HG03558 (cell line): ENCODE results near the gene PLXDC2.

Experiments used
- ATAC-seq: cut with Tn5 transposase; IDR thresholded peaks from one replicate; pipeline ENCODE4 v1.9.1; 2021; ENCODE audit warnings: moderate number of reproducible peaks; ENCODE audit not compliant: unreplicated experiment; ENCODE audit errors: extremely low read depth

PLXDC2 gene

GRCh38 chr10:20298417-20298816, 482.2 kb downstream of the PLXDC2 start:
- ATAC-seq, result no peak

GRCh38 chr10:20299034-20299736, 483.0 kb downstream of the PLXDC2 start:
- ATAC-seq, result no peak

DNA sequence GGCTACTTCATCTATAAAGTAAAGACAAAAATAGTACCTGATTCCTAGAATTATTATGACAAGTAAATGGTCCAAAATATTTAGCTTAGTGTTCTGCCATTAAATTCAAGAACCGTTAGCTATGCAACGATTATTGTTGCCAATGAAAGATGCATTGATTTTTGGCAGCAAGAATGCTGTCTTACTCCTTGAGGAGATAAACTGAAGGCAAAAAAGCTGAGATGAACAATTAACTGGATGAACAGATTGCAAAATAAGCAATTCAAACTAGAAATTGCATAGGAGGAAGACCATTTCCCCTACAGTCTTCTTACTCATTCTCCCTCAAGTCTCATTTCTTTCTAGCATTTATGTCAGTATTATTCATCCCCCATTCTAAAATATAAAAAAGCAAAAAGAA, 484.5 kb downstream of the PLXDC2 start:
- no peak for ATAC-seq

DNA sequence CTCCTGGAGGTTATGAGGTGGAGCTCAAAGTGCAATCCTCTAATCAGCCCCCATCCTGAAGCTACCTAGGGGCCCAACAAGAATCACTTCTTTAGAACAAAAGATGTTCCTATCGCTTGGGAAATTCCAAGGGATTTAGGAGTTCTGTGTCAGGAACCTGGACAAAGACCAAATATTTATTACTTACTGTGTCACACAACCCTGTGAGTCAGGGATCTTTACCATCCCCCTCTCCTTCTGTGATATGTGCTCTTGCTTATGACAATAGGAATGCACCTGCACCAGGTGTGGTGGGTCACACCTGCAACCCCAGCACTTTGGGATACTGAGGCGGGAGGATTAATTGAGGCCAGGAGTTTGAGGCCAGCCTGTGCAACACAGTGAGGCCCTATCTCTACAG, 485.8 kb downstream of the PLXDC2 start:
- no peak for ATAC-seq

DNA sequence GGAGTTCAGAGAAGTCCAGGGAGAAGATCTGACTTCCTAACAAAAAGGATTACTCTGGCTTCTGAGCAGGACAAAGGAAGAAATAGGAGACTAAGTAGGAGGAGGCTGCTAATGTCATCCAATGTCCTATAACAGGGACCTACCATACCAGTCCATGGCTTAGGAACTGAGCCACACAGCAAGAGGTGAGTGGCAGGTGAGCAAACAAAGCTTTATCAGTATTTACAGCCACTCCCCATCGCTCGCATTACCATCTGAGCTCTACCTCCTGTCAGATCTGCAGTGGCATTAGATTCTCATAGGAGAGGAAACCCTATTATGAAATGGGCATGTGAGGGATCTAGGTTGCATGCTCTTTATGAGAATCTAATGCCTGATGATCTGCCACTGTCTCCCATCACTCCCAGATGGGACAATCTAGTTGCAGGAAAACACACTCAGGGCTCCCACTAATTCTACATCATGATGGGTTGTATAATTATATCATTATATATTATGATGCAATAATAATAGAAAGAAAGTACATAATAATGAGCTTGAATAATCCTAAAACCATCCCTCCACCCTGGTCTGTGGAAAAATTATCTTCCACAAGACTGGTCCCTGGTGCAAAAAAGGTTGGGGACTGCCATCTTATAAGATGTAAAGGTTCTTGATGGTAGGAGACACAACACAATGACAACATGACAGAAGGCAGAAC, 487.4 kb downstream of the PLXDC2 start:
- ATAC-seq, result no peak

GRCh38 chr10:20313665-20314064, 497.4 kb downstream of the PLXDC2 start:
- ATAC-seq, result no peak

GRCh38 chr10:20314431-20314830, 498.2 kb downstream of the PLXDC2 start:
- no peak for ATAC-seq

DNA sequence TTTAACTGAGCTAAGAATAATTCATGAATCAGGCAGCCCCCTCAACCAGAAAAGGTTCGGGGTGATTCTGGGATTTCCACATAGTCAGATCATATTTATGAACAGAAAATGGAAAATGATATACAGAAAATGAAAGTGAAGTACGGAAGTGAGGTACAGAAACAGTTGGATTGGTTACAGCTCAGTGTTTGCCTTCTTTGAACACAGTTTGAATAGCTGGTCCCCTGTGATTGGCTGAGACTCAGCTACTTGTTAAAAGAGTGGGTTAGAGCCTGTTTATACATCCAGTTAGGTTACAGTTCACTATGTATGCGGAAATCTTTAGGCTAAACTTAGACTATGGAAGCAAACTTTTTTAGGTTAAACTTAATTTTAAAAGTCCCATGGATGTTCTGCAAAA, 511.7 kb downstream of the PLXDC2 start:
- no peak for ATAC-seq

GRCh38 chr10:20330246-20330645, 514.0 kb downstream of the PLXDC2 start:
- no peak for ATAC-seq

DNA sequence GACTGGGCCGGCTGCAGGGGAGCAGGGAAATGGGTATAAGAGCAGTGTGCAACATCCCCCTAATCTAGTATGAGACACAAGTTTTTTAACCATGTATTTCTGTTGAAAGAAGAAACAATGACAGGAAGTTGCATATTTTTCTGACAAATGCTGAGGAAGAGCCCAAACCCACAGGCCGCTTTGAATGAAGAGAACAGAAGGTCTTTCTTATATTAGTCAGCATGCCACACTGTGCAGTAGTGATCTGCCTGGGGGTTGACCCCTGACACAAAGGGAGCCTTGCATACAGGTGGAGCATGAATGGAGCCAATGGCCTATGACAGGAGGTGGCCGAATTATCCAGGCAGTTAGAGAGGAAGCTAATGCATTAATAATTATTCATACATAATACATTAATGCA, 518.3 kb downstream of the PLXDC2 start:
- no peak for ATAC-seq
